Coronary artery (tissue), 2 donors: ENCODE data around the gene GRIN2A.

Experiments
- DNase-seq: peaks from one replicate; pipeline ENCODE4 v3.0.0-alpha.2; 2017; ENCODE audit warnings: low spot score
- H3K27ac ChIP-seq, 2 donors: fragments of 200-600 bp; sonication (generic); one replicate each; pipeline ENCODE4 v1.5.1; 2016 to 2019
- H3K4me3 ChIP-seq: fragments of 200-600 bp; sonication (generic); 2 replicates; pipeline ENCODE4 v1.5.1; 2016; ENCODE audit warnings: mild to moderate bottlenecking, moderate library complexity
- CTCF ChIP-seq: fragments of 200-600 bp; sonication (generic); IDR thresholded peaks from one replicate; pipeline ENCODE4 v1.5.1; 2019; ENCODE audit warnings: antibody characterized with exemption

The GRIN2A gene

GRCh38 chr16:10122546-10122945, 59.7 kb downstream of the GRIN2A start:
- TF ChIP-seq CTCF = no peak
- no peak overlapping the region for H3K27ac ChIP-seq
- DNase-seq = no peak
- no peak overlapping the region for H3K4me3 ChIP-seq

- TF ChIP-seq CTCF = no peak
Observed at GRCh38 chr16:10121897-10122425, 60.3 kb downstream of the GRIN2A start.

DNA sequence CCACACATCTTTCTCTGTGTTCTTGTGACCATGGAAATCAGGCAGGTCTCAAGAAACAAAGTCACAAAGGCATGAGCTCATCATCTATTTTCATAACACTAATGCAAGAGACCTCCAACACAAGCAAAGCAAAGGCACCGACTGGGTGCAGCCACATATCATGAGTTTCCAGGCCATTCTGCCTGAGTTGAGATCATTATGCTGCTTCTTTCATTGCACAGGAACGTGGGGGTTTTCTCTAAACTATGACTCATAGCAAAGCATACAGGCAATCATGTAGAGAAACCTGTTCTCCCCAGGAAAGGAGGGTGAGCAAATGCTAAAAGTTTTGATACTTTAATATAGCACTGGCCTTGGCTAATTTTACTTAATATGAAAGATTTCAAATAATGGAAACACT, 60.7 kb downstream of the GRIN2A start:
- Histone ChIP-seq H3K4me3 (no peak overlapping the region), H3K27ac (no peak overlapping the region)
- no peak for DNase-seq
- no peak for TF ChIP-seq CTCF

More at GRCh38 chr16:10121897-10122425, 60.3 kb downstream of the GRIN2A start:
- no peak for DNase-seq
- no peak overlapping the region for H3K4me3 ChIP-seq
- H3K27ac ChIP-seq = no peak overlapping the region

- H3K27ac ChIP-seq = no peak overlapping the region
- no peak for TF ChIP-seq CTCF
- no peak overlapping the region for H3K4me3 ChIP-seq
- no peak for DNase-seq
Observed at GRCh38 chr16:10120953-10121352, 61.3 kb downstream of the GRIN2A start.

- Histone ChIP-seq H3K27ac (peak overlapping the region in 1 of 2 donors; percentile 12), H3K4me3 (no peak overlapping the region)
- no peak for TF ChIP-seq CTCF
- peak; percentile 22 for DNase-seq
Observed at GRCh38 chr16:10114409-10114808, 67.8 kb downstream of the GRIN2A start.

GRCh38 chr16:10113248-10113647, 69.0 kb downstream of the GRIN2A start:
- no peak for TF ChIP-seq CTCF
- Histone ChIP-seq H3K27ac (no peak overlapping the region), H3K4me3 (no peak overlapping the region)
- no peak for DNase-seq

- no peak for TF ChIP-seq CTCF
- no peak for DNase-seq
- H3K4me3 ChIP-seq = no peak overlapping the region
Observed at GRCh38 chr16:10112021-10112420, 70.2 kb downstream of the GRIN2A start.

More at GRCh38 chr16:10112021-10112420, 70.2 kb downstream of the GRIN2A start:
- no peak overlapping the region for H3K27ac ChIP-seq
